Right renal cortex interstitium (tissue), 3 donors: ENCODE measurements around the gene CXorf58. TPM values are rescaled to one million over a fixed set of nuclear protein-coding genes. Genes with fewer than 3 reads are reported as not detected.
"Not testable (repeated sequence)": the region's sequence is repeated elsewhere in the genome, so short reads cannot be mapped to it uniquely, and the experiment has no call there.

Experiments used
- DNase-seq, 3 donors: peaks; one replicate each; pipeline ENCODE4 v3.0.0-alpha.2; 2013; ENCODE audit warnings: low read depth in 3 of 3, low spot score in 2 of 3
- polyA plus RNA-seq, 3 donors: library from polyadenylated mRNA; unstranded; fragments of 120-200 nt; gene quantifications; one replicate each; pipeline ENCODE4 v1.2.1, GENCODE V29; 2013; ENCODE audit not compliant: insufficient read length in 3 of 3

CXorf58 gene
- polyA plus RNA-seq: under 1 TPM; 0.22 to 0.42 (median 0.36) TPM

GRCh38 chrX:23907498-23908218, at the start of gene CXorf58, which contains the start of gene APOO:
CXorf58 (plus strand) TSS chrX:23908006; CDS start chrX:23910303, 2,297 bp downstream.
APOO (minus strand) TSS chrX:23907938; CDS start chrX:23907702, 236 bp downstream.
- DNase-seq: peak; percentile 75 to 77 (median 76)

- DNase-seq: not testable (repeated sequence)
Observed at GRCh38 chrX:23859238-23859637, 48.6 kb upstream of the CXorf58 start.

GRCh38 chrX:23861215-23861896, 46.5 kb upstream of the CXorf58 start:
- DNase-seq: no peak

GRCh38 chrX:23861952-23862351, 45.9 kb upstream of the CXorf58 start:
- DNase-seq: not testable (repeated sequence)

- no peak for DNase-seq
Observed at GRCh38 chrX:23864742-23865326, 43.0 kb upstream of the CXorf58 start.

GRCh38 chrX:23870041-23870440, 37.8 kb upstream of the CXorf58 start:
- no peak for DNase-seq

GRCh38 chrX:23871905-23872546, 35.8 kb upstream of the CXorf58 start:
- DNase-seq: no peak

GRCh38 chrX:23879380-23880090, 28.3 kb upstream of the CXorf58 start:
- DNase-seq: no peak

- no peak for DNase-seq
Observed at GRCh38 chrX:23883737-23884354, 24.0 kb upstream of the CXorf58 start.

- DNase-seq: no peak
Observed at GRCh38 chrX:23884427-23885024, 23.3 kb upstream of the CXorf58 start.

- no peak for DNase-seq
Observed at GRCh38 chrX:23885803-23886202, 22.0 kb upstream of the CXorf58 start.

- DNase-seq: no peak
Observed at GRCh38 chrX:23887451-23887850, 20.4 kb upstream of the CXorf58 start.

GRCh38 chrX:23887918-23888317, 19.9 kb upstream of the CXorf58 start:
- no peak for DNase-seq

- DNase-seq: no peak
Observed at GRCh38 chrX:23888887-23889501, 18.8 kb upstream of the CXorf58 start.

- DNase-seq: no peak
Observed at GRCh38 chrX:23890933-23891332, 16.9 kb upstream of the CXorf58 start.

GRCh38 chrX:23894993-23895392, 12.8 kb upstream of the CXorf58 start:
- DNase-seq: not testable (repeated sequence)

- not testable (repeated sequence) for DNase-seq
Observed at GRCh38 chrX:23896539-23896938, 11.3 kb upstream of the CXorf58 start.

GRCh38 chrX:23896981-23897380, 10.8 kb upstream of the CXorf58 start:
- DNase-seq: no peak

GRCh38 chrX:23898412-23898959, 9.3 kb upstream of the CXorf58 start:
- DNase-seq: no peak
